ENCODE data around the gene SRP54. TPM values are rescaled to one million over a fixed set of nuclear protein-coding genes. Genes with fewer than 3 reads are reported as not detected.

Gene SRP54
- total RNA-seq, 4 donors from 2014 or later, result 31.2 to 52.7 (median 39.3) TPM

- intact Hi-C loops (cut with DNase I), result loop anchor here (1.0 to 5.0 kb wide), 3 partner anchors 65 to 140 kb away; partner anchors contain the start of genes FAM177A1, PPP2R3C and PRORP
- Histone ChIP-seq H3K4me3 (peak overlapping the region; percentile 73 to 93 (median 80)), H3K4me1 (peaks cover 36 to 53% (median 44%) of the 10 kb centered on the region in 4 donors), H3K27me3 (no peaks in the 10 kb centered on the region), H3K27ac (replicated peaks in 1 of 4) (peak overlapping the region; percentile 92 to 98 (median 97)), H3K9me3 (no peaks in the 10 kb centered on the region), H3K36me3 (no peaks in the 10 kb centered on the region)
- TF ChIP-seq, protein P1, sequence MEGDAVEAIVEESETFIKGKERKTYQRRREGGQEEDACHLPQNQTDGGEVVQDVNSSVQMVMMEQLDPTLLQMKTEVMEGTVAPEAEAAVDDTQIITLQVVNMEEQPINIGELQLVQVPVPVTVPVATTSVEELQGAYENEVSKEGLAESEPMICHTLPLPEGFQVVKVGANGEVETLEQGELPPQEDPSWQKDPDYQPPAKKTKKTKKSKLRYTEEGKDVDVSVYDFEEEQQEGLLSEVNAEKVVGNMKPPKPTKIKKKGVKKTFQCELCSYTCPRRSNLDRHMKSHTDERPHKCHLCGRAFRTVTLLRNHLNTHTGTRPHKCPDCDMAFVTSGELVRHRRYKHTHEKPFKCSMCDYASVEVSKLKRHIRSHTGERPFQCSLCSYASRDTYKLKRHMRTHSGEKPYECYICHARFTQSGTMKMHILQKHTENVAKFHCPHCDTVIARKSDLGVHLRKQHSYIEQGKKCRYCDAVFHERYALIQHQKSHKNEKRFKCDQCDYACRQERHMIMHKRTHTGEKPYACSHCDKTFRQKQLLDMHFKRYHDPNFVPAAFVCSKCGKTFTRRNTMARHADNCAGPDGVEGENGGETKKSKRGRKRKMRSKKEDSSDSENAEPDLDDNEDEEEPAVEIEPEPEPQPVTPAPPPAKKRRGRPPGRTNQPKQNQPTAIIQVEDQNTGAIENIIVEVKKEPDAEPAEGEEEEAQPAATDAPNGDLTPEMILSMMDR (IDR thresholded peaks at IDR 0.05), result peak; percentile 5 to 41 (median 28)
- TF ChIP-seq EP300 (IDR thresholded peaks at IDR 0.05), result no peak
- no peak for DNase-seq (ENCODE audit: extremely low spot score)
- 1% methylated on average over 15 of the region's 17 CpGs for WGBS
Measured at GRCh38 chr14:34981743-34982420, 910 bp upstream of the SRP54 start.

GRCh38 chr14:34983148-34983760 lies 462 bp downstream of the SRP54 start:
- Histone ChIP-seq H3K4me1 (peaks cover 36 to 55% (median 44%) of the 10 kb centered on the region in 4 donors), H3K27me3 (no peaks in the 10 kb centered on the region), H3K9me3 (no peaks in the 10 kb centered on the region), H3K36me3 (no peaks in the 10 kb centered on the region), H3K4me3 (peak overlapping the region; percentile 73 to 93 (median 80)), H3K27ac (replicated peaks in 1 of 4) (peak overlapping the region; percentile 92 to 98 (median 97))
- intact Hi-C loops (cut with DNase I), result loop anchor here (5.0 kb wide), 2 partner anchors 64 to 139 kb away; partner anchors contain the start of genes FAM177A1, PPP2R3C and PRORP
- peak; percentile 11 for TF ChIP-seq EP300 (IDR thresholded peaks at IDR 0.05)
- TF ChIP-seq POLR2A (IDR thresholded peaks at IDR 0.05; ENCODE audit: low read depth), result no peak
- DNase-seq (ENCODE audit: extremely low spot score), result no peak
- under 1% methylated on average over 15 of the region's 28 CpGs for WGBS

DNA sequence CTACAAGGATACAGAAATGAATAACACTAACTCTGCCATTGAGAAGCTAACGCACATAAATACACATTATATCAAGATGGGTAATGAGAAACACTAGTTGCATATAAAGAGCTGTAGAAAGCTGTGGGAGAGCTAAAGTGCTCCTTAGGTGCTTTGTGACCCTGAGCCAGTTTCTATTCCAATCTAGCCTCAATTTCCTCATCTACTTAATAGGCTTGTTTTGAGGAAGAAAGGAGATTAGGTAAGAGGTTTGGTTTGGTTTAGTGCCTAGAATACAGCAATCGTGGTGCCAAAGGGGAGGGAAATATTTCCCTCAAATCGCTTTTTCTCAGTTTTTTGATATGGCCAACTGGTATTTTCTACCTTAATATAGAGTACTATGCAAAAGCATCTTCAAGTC lies 994 bp downstream of the SRP54 start:
- intact Hi-C loops (cut with DNase I), result loop anchor here (5.0 kb wide), 2 partner anchors 64 to 139 kb away; partner anchors contain the start of genes FAM177A1, PPP2R3C and PRORP
- Histone ChIP-seq H3K36me3 (no peaks in the 10 kb centered on the region), H3K4me3 (peak overlapping the region; percentile 73 to 93 (median 80)), H3K27ac (replicated peaks in 1 of 4) (peak overlapping the region; percentile 92 to 98 (median 97)), H3K9me3 (no peaks in the 10 kb centered on the region), H3K27me3 (no peaks in the 10 kb centered on the region), H3K4me1 (peaks cover 36 to 55% (median 44%) of the 10 kb centered on the region in 4 donors)
- no peak for DNase-seq (ENCODE audit: extremely low spot score)
- no peak for TF ChIP-seq POLR2A (IDR thresholded peaks at IDR 0.05; ENCODE audit: low read depth)
- no peak for TF ChIP-seq POLR2AphosphoS5 (IDR thresholded peaks at IDR 0.05)
- TF ChIP-seq, protein P1 (IDR thresholded peaks at IDR 0.05), result no peak
- no peak for TF ChIP-seq EP300 (IDR thresholded peaks at IDR 0.05)
- WGBS, result 47% methylated on average over 3 of the region's 3 CpGs

DNA sequence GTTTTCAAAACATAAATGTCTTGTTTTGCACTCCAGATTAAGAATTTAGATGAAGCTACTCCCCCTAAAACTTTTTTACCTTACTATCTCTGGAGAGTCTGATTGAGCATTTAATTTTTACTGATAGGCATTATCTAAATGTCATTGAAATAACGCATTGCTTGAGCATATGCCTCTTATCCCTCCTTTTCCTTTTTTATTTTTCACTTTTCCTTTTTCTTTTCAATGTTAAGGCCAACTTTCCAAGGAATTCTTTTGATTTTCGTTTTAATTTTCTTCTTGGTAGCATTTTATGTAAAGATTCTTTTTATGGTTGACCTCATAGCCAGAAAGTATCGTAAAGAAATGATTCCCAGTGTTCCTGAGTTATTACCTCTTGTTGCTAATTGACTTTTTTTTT lies 2.9 kb downstream of the SRP54 start:
- TF ChIP-seq POLR2AphosphoS5 (IDR thresholded peaks at IDR 0.05), result no peak
- no peak for TF ChIP-seq POLR2A (IDR thresholded peaks at IDR 0.05; ENCODE audit: low read depth)
- TF ChIP-seq, protein P1 (IDR thresholded peaks at IDR 0.05), result no peak
- TF ChIP-seq EP300 (IDR thresholded peaks at IDR 0.05), result no peak
- 93% methylated on average over 3 of the region's 3 CpGs for WGBS
- H3K9me3 ChIP-seq, result no peaks in the 10 kb centered on the region
- no peak overlapping the region for H3K4me3 ChIP-seq
- peaks cover 33 to 58% (median 55%) of the 10 kb centered on the region in 4 donors for H3K4me1 ChIP-seq
- H3K27ac ChIP-seq (replicated peaks in 1 of 4), result no peak overlapping the region
- no peaks in the 10 kb centered on the region for H3K27me3 ChIP-seq
- no peaks in the 10 kb centered on the region for H3K36me3 ChIP-seq
- intact Hi-C loops (cut with DNase I), result no loop called here
- no peak for DNase-seq (ENCODE audit: extremely low spot score)

DNA sequence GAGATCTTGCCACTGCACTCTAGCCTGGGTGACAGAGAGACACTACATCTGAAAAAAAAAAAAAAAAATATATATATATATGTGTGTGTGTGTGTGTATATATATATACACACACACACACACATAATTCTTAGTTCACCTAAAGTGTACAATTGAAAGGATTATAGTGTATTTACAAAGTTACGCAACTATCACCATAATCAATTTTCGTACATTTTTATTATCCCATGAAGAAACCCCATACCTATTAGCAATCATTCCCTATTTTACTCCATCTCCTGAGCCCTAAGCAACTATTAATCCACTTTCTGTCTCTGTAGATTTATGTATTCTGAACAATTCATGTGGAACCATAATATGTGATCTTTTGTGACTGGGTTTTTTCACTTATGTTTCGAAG lies 4.4 kb downstream of the SRP54 start:
- WGBS, result 98% methylated on average over 3 of the region's 3 CpGs
- H3K4me1 ChIP-seq, result peaks cover 26 to 49% (median 43%) of the 10 kb centered on the region in 4 donors
- TF ChIP-seq POLR2AphosphoS5 (IDR thresholded peaks at IDR 0.05) (no peak), POLR2A (IDR thresholded peaks at IDR 0.05; ENCODE audit: low read depth) (no peak), EP300 (IDR thresholded peaks at IDR 0.05) (no peak)
- TF ChIP-seq, protein P1 (IDR thresholded peaks at IDR 0.05), result no peak
- H3K36me3 ChIP-seq, result no peaks in the 10 kb centered on the region
- H3K27me3 ChIP-seq, result no peaks in the 10 kb centered on the region
- no peak overlapping the region for H3K27ac ChIP-seq (replicated peaks in 1 of 4)
- H3K9me3 ChIP-seq, result no peaks in the 10 kb centered on the region
- intact Hi-C loops (cut with DNase I), result no loop called here
- no peak for DNase-seq (ENCODE audit: extremely low spot score)
- H3K4me3 ChIP-seq, result no peak overlapping the region

Measured in esophagus muscularis mucosa (tissue), 4 donors.